K562 (cell line): ENCODE results near the gene SERTAD4.

Experiments
- ATF7 ChIP-seq: fragments of 450-650 bp; IDR thresholded peaks from 2 replicates; pipeline ENCODE4 v1.7.1; 2014; ENCODE audit warnings: mild to moderate bottlenecking, moderate library complexity
- CEBPB ChIP-seq: fragments of 450-650 bp; IDR thresholded peaks from 2 replicates; pipeline ENCODE4 v1.6.1; 2016; ENCODE audit warnings: missing genetic modification characterization, missing compliant biosample characterization
- CTCF ChIP-seq, 3 experiments: IDR thresholded peaks in 2 of 3; conservative IDR thresholded peaks in 1 of 3; 2 replicates each; pipeline ENCODE4 v1.5.1; 2011 to 2012; ENCODE audit warnings: low read length in 3 of 3, mild to moderate bottlenecking in 3 of 3, control low read depth in 2 of 3, improper control_type of control experiment in 1 of 3, inconsistent platforms in 1 of 3, low read depth in 1 of 3, mixed read lengths in 1 of 3, moderate library complexity in 1 of 3; ENCODE audit not compliant: insufficient read depth in 2 of 3
- EP300 ChIP-seq: IDR thresholded peaks from 2 replicates; pipeline ENCODE4 v1.6.1; 2012; ENCODE audit warnings: low read length, improper control_type of control experiment
- ETV6 ChIP-seq, 3 experiments: fragments of 150-350 bp in 1 of 3; sonication (generic) in 1 of 3; formaldehyde crosslinking in 1 of 3; IDR thresholded peaks; 2 replicates each; pipeline versions ENCODE4 v1.6.1 to v1.8.0; 2014 to 2022; ENCODE audit warnings: borderline replicate concordance in 2 of 3, low read depth in 2 of 3, antibody characterized with exemption in 1 of 3, low read length in 1 of 3, mild to moderate bottlenecking in 1 of 3, missing genetic modification reagents in 1 of 3
- HBP1 ChIP-seq: fragments of 450-650 bp; formaldehyde crosslinking; IDR thresholded peaks from 2 replicates; pipeline ENCODE4 v1.4.0; 2022; ENCODE audit warnings: missing genetic modification characterization
- HMG20A ChIP-seq: fragments of 450-650 bp; formaldehyde crosslinking; conservative IDR thresholded peaks from 2 replicates; pipeline ENCODE4 v1.4.0; 2020; ENCODE audit warnings: mild to moderate bottlenecking, mixed read lengths
- RCOR1 ChIP-seq, 2 experiments: IDR thresholded peaks; 2 replicates each; pipeline ENCODE4 v1.6.1; 2012; ENCODE audit warnings: low read depth in 2 of 2, low read length in 2 of 2, borderline replicate concordance in 1 of 2, improper control_type of control experiment in 1 of 2
- THRA ChIP-seq: fragments of 450-650 bp; IDR thresholded peaks from 2 replicates; pipeline ENCODE4 v1.6.1; 2017; ENCODE audit warnings: mild to moderate bottlenecking, moderate library complexity
- TRIM25 ChIP-seq: fragments of 450-650 bp; IDR thresholded peaks from 2 replicates; pipeline ENCODE4 v1.7.0; 2016; ENCODE audit warnings: borderline replicate concordance
- UBTF ChIP-seq, 2 experiments: IDR thresholded peaks; 2 replicates each; pipeline ENCODE4 v1.6.1; 2012; ENCODE audit warnings: improper control_type of control experiment in 2 of 2, low read depth in 2 of 2, low read length in 2 of 2, borderline replicate concordance in 1 of 2
- ZNF766 ChIP-seq: fragments of 200-800 bp; sonication (Bioruptor generic); conservative IDR thresholded peaks from 2 replicates; pipeline ENCODE4 v1.6.1; 2016; ENCODE audit warnings: missing genetic modification characterization, missing compliant biosample characterization

- TF ChIP-seq CTCF (IDR thresholded peaks at IDR 0.05 in 2 of 3, conservative IDR thresholded peaks at IDR 0.05 in 1 of 3; ENCODE audit: insufficient read depth in 2 of 3, low read depth in 1 of 3, low read length in 3 of 3) (no peak), TRIM25 (no peak), CEBPB (tag) (no peak), EP300 (no peak), ETV6 (IDR thresholded peaks at IDR 0.05; ENCODE audit: borderline replicate concordance in 1 of 2, low read depth in 2 of 2, low read length in 1 of 2) (no peak), ETV6 (CRISPR knock-in tag; IDR thresholded peaks at IDR 0.05; ENCODE audit: borderline replicate concordance) (no peak), HMG20A (CRISPR knock-in tag) (no peak), RCOR1 (IDR thresholded peaks at IDR 0.05; ENCODE audit: borderline replicate concordance in 1 of 2, low read depth in 2 of 2, low read length in 2 of 2) (no peak), UBTF (IDR thresholded peaks at IDR 0.05; ENCODE audit: borderline replicate concordance in 1 of 2, low read depth in 2 of 2, low read length in 2 of 2) (no peak), ATF7 (no peak), THRA (no peak), HBP1 (no peak), ZNF766 (no peak)
Measured at GRCh38 chr1:210234329-210234757, 1.7 kb downstream of the SERTAD4 start.
